ENCODE data around the gene HDLBP.
"Not testable (repeated sequence)": the region's sequence is repeated elsewhere in the genome, so short reads cannot be mapped to it uniquely, and the experiment has no call there.

HDLBP gene

GRCh38 chr2:241329669-241330615 lies 14.5 kb upstream of the HDLBP start:
- no peak for DNase-seq (ENCODE audit: low read depth, low spot score)

GRCh38 chr2:241325257-241325656 lies 9.8 kb upstream of the HDLBP start:
- DNase-seq (ENCODE audit: low read depth, low spot score): no peak

- no peak for DNase-seq (ENCODE audit: low read depth, low spot score)
These were observed 9.3 kb upstream of the HDLBP start for GRCh38 chr2:241324775-241325174.

- no peak for DNase-seq (ENCODE audit: low read depth, low spot score)
These were observed 8.3 kb upstream of the HDLBP start for GRCh38 chr2:241323778-241324177.

GRCh38 chr2:241321886-241322285 lies 6.4 kb upstream of the HDLBP start:
- no peak for DNase-seq (ENCODE audit: low read depth, low spot score)

GRCh38 chr2:241321033-241321432 lies 5.6 kb upstream of the HDLBP start:
- no peak for DNase-seq (ENCODE audit: low read depth, low spot score)

GRCh38 chr2:241320394-241320793 lies 4.9 kb upstream of the HDLBP start:
- no peak for DNase-seq (ENCODE audit: low read depth, low spot score)

- DNase-seq (ENCODE audit: low read depth, low spot score): not testable (repeated sequence)
These were observed 3.4 kb upstream of the HDLBP start for GRCh38 chr2:241318830-241319229.

- DNase-seq (ENCODE audit: low read depth, low spot score): no peak
These were observed 1.9 kb upstream of the HDLBP start for GRCh38 chr2:241317391-241317790.

- no peak for DNase-seq (ENCODE audit: low read depth, low spot score)
These were observed 1.4 kb upstream of the HDLBP start for GRCh38 chr2:241316825-241317224.

GRCh38 chr2:241315879-241316631 lies 583 bp upstream of the HDLBP start, which contains the start of gene SEPTIN2:
Gene SEPTIN2 (plus strand): TSS chr2:241315925. CDS start chr2:241324233, 8,308 bp downstream.
- no peak for DNase-seq (ENCODE audit: low read depth, low spot score)

- no peak for DNase-seq (ENCODE audit: low read depth, low spot score)
These were observed 1.0 kb downstream of the HDLBP start for GRCh38 chr2:241314226-241315092.

GRCh38 chr2:241313543-241314095 lies 1.9 kb downstream of the HDLBP start:
- no peak for DNase-seq (ENCODE audit: low read depth, low spot score)

- DNase-seq (ENCODE audit: low read depth, low spot score): no peak
These were observed 3.4 kb downstream of the HDLBP start for GRCh38 chr2:241312082-241312481.

- DNase-seq (ENCODE audit: low read depth, low spot score): no peak
These were observed 4.4 kb downstream of the HDLBP start for GRCh38 chr2:241310917-241311566.

GRCh38 chr2:241309684-241310117 lies 5.8 kb downstream of the HDLBP start:
- DNase-seq (ENCODE audit: low read depth, low spot score): no peak

- no peak for DNase-seq (ENCODE audit: low read depth, low spot score)
These were observed 6.5 kb downstream of the HDLBP start for GRCh38 chr2:241308832-241309500.

GRCh38 chr2:241308267-241308666 lies 7.2 kb downstream of the HDLBP start:
- no peak for DNase-seq (ENCODE audit: low read depth, low spot score)

GRCh38 chr2:241307055-241307454 lies 8.4 kb downstream of the HDLBP start:
- no peak for DNase-seq (ENCODE audit: low read depth, low spot score)

GRCh38 chr2:241304039-241304670 lies 11.3 kb downstream of the HDLBP start:
- DNase-seq (ENCODE audit: low read depth, low spot score): no peak

All from brain pericyte (primary cell).